NB4 (cell line): ENCODE measurements around the gene GBP3.
"Not testable (repeated sequence)": the region's sequence is repeated elsewhere in the genome, so short reads cannot be mapped to it uniquely, and the experiment has no call there.

Source experiments
- CTCF ChIP-seq: IDR thresholded peaks from one replicate; pipeline ENCODE4 v1.5.1; 2012; ENCODE audit warnings: low read depth, low read length
- POLR2A ChIP-seq: IDR thresholded peaks from 2 replicates; pipeline ENCODE4 v1.6.1; 2011; ENCODE audit warnings: mild to moderate bottlenecking; ENCODE audit not compliant: insufficient read length; ENCODE audit errors: extremely low read depth

DNA sequence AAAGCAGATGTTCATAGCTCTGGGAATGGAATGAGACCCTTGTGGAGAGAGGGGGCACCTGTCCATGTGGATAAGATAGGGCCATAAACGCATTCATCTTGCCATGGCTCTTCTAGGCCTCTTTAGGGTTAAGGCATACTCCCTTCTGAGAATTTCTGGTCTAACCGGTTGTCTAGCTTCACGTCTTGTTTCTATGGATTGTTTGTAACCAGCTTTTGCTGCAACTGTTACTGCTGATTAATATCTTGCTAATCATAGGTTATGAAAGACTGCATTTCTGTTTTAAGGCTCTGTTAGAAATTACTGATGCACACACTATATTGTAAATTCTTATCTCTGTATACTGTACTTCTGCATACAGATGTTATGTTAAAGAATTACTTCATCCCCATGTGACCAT lies 4.3 kb downstream of the GBP3 start:
- TF ChIP-seq CTCF, POLR2A: not testable (repeated sequence)
